GM12872 (cell line): ENCODE results near the gene CDC20B.

Experiments
- CTCF ChIP-seq: IDR thresholded peaks from 3 replicates; pipeline ENCODE4 v1.5.1; 2011; ENCODE audit warnings: low read depth, mild to moderate bottlenecking, low read length, moderate library complexity; ENCODE audit not compliant: insufficient read depth

The CDC20B gene

GRCh38 chr5:55154873-55155272, 18.1 kb downstream of the CDC20B start:
- no peak for TF ChIP-seq CTCF

GRCh38 chr5:55151923-55152842, 20.8 kb downstream of the CDC20B start:
- TF ChIP-seq CTCF = no peak

- TF ChIP-seq CTCF = no peak
These were observed 23.6 kb downstream of the CDC20B start for GRCh38 chr5:55149308-55149795.

- peak; percentile 97 for TF ChIP-seq CTCF
These were observed 26.3 kb downstream of the CDC20B start for GRCh38 chr5:55146543-55147151.

GRCh38 chr5:55146080-55146479, 26.9 kb downstream of the CDC20B start:
- TF ChIP-seq CTCF = no peak

- no peak for TF ChIP-seq CTCF
These were observed 29.4 kb downstream of the CDC20B start for GRCh38 chr5:55143624-55144023.

- TF ChIP-seq CTCF = no peak
These were observed 30.9 kb downstream of the CDC20B start for GRCh38 chr5:55141945-55142690.
